Limb (tissue), 2 donors: ENCODE measurements around the gene FOXQ1.
A peak's percentile ranks its signal among the peaks of the same experiment; 100 is the strongest.
"Not testable (repeated sequence)": the region's sequence is repeated elsewhere in the genome, so short reads cannot be mapped to it uniquely, and the experiment has no call there.

Experiments
- DNase-seq, 2 donors: peaks; one replicate each; pipeline ENCODE4 v3.0.0-alpha.2; 2016; ENCODE audit errors: extremely low spot score in 2 of 2

Gene FOXQ1

DNA sequence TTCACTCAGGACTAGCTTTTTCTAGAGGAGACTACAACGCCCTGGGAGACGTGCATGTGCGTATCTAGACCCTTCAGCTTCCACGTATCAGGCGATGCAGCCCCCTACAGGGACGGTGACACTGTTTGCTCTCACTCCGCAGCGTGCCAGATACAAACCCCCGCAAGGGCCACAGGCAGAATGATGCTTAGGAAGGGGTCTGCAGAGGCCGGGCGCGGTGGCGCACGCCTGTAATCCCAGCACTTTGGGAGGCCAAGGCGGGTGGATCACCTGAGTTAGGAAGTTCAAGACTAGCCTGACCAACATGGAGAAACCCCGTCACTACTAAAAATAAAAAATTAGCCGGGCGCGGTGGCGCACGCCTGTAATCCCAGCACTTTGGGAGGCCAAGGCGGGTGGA is 6.7 kb downstream of the FOXQ1 start:
- not testable (repeated sequence) for DNase-seq

DNA sequence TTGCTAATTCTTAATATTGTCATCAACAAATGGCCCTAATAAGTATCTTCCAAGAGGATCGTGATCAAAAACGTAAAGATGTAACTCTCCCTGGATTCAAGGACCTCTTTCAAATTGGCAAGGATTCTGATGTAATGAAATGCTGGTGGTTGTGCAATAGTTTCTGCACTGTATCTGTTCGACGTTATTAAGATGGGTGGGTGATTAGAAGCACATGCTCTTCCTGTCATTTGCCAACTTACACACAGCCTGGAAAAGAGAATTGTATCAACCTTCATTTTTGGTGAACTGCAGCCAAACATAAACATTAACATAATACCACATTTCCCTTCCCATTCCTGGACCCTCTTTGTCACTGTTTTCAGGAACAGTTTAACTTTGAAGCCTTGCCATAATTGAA is 9.8 kb downstream of the FOXQ1 start:
- DNase-seq = peak in 1 of 2 donors; percentile 34

DNA sequence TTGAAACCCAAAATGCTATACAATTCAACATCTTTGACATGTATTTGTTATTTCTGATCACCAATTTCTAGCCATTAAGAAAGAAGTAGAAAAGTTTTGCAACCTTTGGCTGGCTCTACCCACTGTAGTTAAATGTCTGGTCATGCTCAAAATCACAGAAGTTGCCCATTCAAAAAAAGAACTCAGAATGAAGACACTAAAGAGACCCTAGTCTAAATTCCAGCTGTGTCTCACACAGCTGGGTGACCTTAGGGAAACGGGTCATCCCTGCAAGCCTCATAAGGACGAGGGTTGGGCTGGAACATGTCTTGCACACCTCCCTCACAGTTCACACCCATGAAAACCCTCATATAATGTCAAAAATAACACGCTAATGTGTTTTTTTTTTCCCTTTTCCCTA is 10.3 kb downstream of the FOXQ1 start:
- no peak for DNase-seq

DNA sequence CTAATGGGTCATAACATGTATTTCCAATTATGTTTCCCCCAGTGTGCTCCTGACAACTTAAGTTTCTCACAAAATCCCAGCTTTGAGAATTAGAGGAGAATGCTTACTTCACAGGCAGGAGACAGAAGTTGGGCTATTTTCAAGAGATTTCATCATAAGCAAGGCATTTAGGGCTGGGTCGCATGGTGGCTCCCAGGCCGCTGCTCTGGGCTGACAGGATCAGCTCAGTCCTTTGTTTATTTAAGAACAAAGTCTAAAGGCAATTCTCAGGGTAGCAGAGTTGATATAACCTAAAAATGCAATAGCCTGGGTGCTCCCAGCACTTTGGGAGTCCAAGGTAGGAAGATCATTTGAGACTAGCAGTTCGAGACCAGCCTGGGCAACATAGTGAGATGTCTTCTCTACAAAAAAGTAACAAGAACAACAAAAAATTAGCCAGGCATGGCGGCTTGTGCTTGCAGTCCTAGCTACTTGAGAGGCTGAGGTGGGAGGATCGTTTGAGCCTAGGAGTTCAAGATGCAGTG is 10.9 kb downstream of the FOXQ1 start:
- DNase-seq = no peak

DNA sequence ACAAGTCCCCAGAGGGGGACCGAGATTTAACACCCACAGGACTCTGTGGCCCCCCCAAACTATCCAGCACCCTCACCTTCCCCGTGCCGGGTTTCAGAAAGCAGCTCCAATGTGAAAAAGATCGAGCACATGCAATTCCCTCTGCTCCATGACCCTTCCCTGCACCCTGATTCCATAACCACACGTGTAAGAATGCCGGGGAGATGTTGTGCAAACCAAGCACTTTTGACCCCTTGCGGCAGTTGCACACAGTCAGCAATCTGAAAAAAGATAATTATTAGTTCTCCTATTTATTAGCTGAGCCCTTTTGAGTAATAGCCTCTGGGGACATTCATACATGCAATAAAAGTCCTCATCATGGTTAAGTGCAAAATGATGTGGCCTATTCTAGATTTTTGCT is 13.0 kb downstream of the FOXQ1 start:
- no peak for DNase-seq

DNA sequence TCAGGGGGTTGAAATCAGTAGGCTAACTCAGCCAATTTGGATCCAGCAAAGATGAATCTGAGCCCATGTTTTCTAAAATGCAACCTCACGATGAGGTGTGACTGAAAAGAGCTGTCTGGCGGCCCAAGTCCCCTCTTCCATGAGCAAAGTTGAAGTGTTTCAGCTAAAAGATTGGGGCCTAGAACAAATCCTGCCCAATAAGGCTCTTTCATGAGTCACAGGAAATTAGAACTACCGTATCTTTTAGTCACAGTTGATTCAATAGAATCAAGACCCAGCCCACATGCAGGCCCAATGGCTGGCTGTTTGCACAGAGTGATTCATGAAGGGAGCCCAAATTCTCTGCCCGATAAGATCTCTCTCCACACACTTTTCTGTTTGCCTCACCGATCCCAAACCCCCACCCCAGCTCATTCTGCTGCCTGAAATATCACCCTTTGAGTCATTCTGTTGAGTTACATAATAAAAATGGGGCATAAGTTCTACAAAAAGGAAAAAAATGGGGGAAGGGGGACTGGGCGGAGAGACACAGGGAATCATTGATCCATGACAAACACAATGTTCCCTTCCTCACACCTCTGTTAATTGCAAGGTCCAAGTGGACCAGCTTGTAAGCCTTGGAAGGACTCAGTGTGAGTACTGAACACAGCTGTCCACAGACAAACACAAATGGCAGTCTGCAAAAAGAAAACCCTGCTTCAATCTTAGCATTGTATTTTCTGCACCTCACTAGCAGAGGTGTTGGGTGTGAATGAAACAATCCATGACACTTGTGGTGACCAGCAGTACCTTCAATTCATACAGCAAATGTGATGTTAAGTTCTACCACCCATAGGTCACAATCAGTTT is 13.8 kb downstream of the FOXQ1 start:
- no peak for DNase-seq

GRCh38 chr6:1326535-1327121 is 14.7 kb downstream of the FOXQ1 start:
- DNase-seq = no peak

- no peak for DNase-seq
Observed at GRCh38 chr6:1327630-1328029, 15.7 kb downstream of the FOXQ1 start.

DNA sequence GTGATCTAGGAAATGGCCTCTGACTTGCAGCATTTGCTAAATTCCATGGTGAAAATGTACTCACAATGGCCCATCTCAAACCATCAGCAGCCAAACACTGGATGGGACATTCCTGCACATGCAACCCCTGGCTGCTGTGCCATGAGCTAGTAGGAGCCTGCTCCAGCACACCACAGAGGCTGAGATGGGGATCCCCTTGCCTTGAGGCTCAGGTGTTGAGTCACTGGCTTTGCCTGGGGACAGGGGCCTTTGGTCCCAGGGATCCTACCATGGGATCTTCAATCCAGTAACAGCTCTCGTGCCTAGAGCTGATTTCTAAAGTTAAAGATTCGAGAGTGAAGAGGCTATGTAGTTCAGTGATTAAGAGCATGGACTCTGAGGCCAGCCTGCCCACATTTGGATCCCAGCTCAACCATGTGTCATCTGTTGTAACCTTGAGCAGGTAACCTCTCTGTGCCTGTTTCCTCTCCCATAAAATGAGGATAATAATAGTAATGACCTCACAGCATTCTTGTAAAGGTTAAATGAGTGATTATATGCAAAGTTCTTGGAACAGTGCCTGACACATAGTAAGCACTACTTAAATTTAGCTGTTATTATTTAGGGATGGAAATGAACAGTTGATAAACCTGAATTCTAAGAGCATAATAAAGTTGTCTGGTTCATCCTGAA is 16.4 kb downstream of the FOXQ1 start:
- DNase-seq = no peak

DNA sequence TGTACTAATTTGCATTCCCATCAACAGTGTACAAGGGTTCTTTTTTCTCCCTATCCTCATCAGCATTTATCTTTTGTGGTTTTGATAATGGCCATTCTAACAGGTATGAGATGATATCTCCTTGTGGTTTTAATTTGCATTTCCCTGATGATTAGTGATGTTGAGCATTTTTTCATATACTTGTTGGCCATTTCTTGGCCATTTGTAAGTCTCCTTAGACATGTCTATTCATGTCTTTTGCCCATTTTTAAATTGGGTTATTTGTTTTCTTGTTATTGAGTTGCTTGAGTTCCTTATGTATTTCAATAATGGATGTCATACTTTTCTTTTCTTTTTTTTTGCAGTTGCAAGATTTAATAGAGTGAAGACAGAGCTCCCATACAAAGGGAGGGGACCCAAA is 17.8 kb downstream of the FOXQ1 start:
- no peak for DNase-seq

DNA sequence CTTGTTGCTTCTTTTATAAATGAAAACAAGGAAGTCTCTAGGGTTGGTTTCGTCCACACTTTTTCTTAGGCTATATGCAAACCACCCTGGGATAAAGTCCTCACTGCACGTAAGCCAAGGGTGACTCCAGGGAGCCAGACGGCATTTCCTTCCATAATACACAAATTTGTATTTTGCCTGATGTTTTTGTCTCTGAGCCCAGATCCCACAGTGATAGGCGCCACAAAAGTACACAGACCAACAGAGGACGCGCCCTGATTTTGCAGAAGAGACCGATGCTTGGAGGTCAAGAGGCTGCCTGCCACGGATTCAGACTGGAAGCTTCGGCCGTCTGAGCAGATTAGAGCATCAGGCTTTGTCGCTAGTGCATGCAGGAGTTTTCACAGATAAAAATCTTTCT is 22.8 kb downstream of the FOXQ1 start:
- no peak for DNase-seq

DNA sequence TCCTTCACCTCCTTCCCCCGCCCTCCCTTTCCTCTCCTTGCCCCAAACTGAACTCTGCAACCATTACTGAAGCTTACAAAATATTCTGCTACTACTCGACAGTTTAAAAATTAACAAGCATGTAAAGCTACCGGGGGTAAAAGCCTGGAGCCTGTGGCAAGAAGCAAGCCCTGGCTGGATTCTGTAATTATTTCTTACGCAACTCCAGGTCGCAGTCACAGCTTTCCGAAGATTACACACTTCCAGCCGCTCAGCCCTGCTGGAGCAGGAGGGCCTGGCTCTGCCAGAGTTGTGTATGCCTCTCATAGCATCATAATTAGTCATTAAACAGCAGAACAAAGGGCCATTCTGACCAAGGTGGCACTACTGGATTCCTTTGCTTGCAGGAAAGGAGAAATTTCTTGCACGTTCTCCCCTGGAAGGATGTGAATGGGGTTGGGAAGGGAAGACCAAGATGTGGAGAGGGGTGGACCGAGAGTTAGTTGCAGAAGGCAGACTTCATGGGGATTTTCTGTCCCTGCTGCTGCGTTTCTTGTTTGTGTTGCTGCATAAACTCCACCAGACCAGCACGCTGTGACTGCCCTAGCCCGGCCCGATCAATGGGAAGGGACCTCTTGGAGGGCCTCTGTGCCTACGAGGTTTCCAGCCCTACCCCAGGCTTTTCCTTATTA is 23.6 kb downstream of the FOXQ1 start:
- no peak for DNase-seq

DNA sequence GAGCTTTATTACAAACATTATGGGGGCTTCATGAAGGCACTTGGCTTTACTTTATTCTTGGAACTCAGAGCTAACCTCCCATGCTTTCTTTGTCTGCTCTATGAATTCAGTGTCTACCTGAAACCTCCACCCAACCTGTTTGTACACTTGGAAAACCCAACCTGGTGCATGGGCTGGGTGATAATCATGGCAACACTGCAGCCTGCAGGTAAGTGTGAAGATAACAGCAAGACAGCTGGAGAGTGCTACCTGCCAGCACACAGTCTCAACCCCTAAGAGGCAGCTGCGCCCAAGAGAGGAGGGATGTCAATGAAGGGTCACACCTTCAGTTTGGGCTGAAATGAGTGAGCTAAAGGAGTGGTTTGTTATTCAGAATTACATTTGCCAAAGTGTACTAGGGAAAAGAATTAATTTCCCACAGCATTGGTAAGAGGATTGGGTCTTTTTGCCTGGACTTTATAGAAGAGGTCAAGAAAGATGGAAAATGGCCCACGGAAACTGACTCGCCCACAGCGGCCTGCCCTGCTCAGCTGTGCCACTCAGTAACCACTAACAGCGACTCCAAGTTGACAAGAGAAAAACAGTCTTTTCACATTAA is 24.4 kb downstream of the FOXQ1 start:
- no peak for DNase-seq

- DNase-seq = no peak
Observed at GRCh38 chr6:1337791-1338190, 25.9 kb downstream of the FOXQ1 start.

DNA sequence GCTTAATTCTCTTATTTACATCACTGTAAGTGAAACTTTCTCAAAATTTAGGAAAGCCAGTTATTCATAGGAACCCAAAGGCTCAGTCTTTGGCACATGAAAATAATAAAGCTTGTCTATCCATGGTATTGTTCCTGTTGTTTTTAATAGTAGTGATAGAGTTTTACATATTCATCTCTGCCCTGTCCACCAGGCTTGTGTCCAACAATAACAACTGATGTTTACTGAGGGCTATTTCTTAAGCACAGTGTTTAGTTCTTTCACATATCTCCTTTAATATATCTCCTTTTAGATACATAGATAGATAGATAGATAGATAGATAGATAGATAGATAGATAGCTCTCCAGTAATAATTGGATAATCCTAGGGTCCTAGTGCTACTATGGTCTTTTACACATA is 34.2 kb downstream of the FOXQ1 start:
- DNase-seq = no peak

GRCh38 chr6:1346558-1347091 is 34.7 kb downstream of the FOXQ1 start:
- no peak for DNase-seq

DNA sequence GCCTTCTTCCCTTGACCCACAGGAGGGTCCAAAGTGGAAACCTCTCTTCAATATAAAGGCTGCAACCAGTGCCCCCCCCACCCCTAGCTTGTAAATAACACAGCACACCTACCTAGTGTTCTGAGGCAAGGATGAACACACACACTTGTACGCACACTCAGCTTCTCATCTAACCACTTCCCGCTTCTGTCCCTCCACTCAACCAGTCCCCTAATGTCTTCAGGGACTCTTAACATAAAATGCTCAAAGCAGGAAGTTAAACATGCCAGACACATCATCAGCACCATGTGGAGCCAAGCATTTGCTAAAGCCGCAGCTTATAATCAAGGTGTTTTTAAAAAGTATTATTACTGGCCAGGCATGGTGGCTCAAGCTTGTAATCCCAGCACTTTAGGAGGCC is 35.3 kb downstream of the FOXQ1 start:
- no peak for DNase-seq

GRCh38 chr6:1348675-1349074 is 36.8 kb downstream of the FOXQ1 start:
- DNase-seq = peak in 1 of 2 donors; percentile 72

- no peak for DNase-seq
Observed at GRCh38 chr6:1349655-1350054, 37.8 kb downstream of the FOXQ1 start.

DNA sequence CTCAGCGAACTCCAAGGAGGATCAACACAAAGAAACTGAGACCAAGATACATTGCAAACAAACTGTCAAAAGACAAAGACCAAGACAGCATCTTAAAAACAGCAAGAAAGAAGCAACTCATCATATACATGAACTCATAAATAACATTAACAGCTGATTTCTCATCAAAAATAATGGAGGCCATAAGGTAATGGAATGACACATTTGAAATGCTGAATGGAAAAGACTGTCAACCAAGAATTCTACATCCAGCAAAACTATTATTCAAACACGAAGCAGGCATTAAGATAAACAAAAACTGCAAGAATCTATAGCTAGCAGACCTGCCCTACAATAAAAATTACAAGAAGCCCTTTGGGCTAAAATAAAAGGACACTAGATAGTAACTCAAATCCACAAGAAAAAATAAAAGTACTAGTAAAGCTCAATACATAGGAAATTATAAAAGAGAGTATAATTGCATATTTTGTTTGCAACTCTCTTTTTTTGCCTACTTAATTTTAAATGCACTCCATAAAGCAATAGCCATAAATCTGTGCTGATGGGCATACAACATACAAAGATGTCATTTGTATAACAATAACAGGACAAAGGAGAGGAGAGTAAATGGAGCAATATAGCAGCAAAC is 39.6 kb downstream of the FOXQ1 start:
- no peak for DNase-seq

GRCh38 chr6:1355068-1355467 is 43.2 kb downstream of the FOXQ1 start:
- DNase-seq = not testable (repeated sequence)
